HK-2 (cell line): Measurements from ENCODE around the gene AMDHD1.
"Not testable (repeated sequence)": the region's sequence is repeated elsewhere in the genome, so short reads cannot be mapped to it uniquely, and the experiment has no call there.

Experiments used
- DNase-seq: peaks from one replicate; pipeline ENCODE4 v3.0.0-alpha.2; 2018; ENCODE audit not compliant: unreplicated experiment

AMDHD1 gene

GRCh38 chr12:95963096-95963495 is 20.0 kb downstream of the AMDHD1 start:
- no peak for DNase-seq

- no peak for DNase-seq
These were observed 23.2 kb downstream of the AMDHD1 start for GRCh38 chr12:95966287-95966870.

GRCh38 chr12:95967301-95967700 is 24.2 kb downstream of the AMDHD1 start:
- no peak for DNase-seq

- DNase-seq, result not testable (repeated sequence)
These were observed 26.0 kb downstream of the AMDHD1 start for GRCh38 chr12:95969116-95969515.

GRCh38 chr12:95970905-95971304 is 27.8 kb downstream of the AMDHD1 start:
- DNase-seq, result no peak

GRCh38 chr12:95972832-95973456 is 29.8 kb downstream of the AMDHD1 start:
- DNase-seq, result no peak

GRCh38 chr12:95974358-95974757 is 31.2 kb downstream of the AMDHD1 start:
- no peak for DNase-seq

- DNase-seq, result no peak
These were observed 32.4 kb downstream of the AMDHD1 start for GRCh38 chr12:95975491-95975890.

- DNase-seq, result no peak
These were observed 33.3 kb downstream of the AMDHD1 start for GRCh38 chr12:95976416-95976832.

- DNase-seq, result no peak
These were observed 34.7 kb downstream of the AMDHD1 start for GRCh38 chr12:95977764-95978305.

GRCh38 chr12:95978351-95978750 is 35.2 kb downstream of the AMDHD1 start:
- DNase-seq, result no peak

- DNase-seq, result no peak
These were observed 35.6 kb downstream of the AMDHD1 start for GRCh38 chr12:95978774-95979173.

- no peak for DNase-seq
These were observed 37.3 kb downstream of the AMDHD1 start for GRCh38 chr12:95980437-95980836.

- DNase-seq, result no peak
These were observed 39.5 kb downstream of the AMDHD1 start for GRCh38 chr12:95982602-95983001.

GRCh38 chr12:95984682-95985081 is 41.6 kb downstream of the AMDHD1 start:
- DNase-seq, result no peak

- DNase-seq, result no peak
These were observed 43.8 kb downstream of the AMDHD1 start for GRCh38 chr12:95986635-95987570.

- no peak for DNase-seq
These were observed 45.6 kb downstream of the AMDHD1 start for GRCh38 chr12:95988506-95989275.

GRCh38 chr12:95989504-95990123 is 46.5 kb downstream of the AMDHD1 start:
- no peak for DNase-seq

GRCh38 chr12:95990136-95990535 is 47.0 kb downstream of the AMDHD1 start:
- DNase-seq, result no peak

- DNase-seq, result no peak
These were observed 50.8 kb downstream of the AMDHD1 start for GRCh38 chr12:95993907-95994306.

- no peak for DNase-seq
These were observed 51.3 kb downstream of the AMDHD1 start for GRCh38 chr12:95994476-95994875.
